OCI-LY1 (cell line): ENCODE measurements around the gene SELENOI.
"Not testable (repeated sequence)": the region's sequence is repeated elsewhere in the genome, so short reads cannot be mapped to it uniquely, and the experiment has no call there.

Experiments
- H2AFZ ChIP-seq: fragments of 200-600 bp; sonication (generic), shearing (Covaris generic); 2 replicates; pipeline ENCODE4 v1.6.0; 2014; ENCODE audit warnings: antibody characterized with exemption, mild to moderate bottlenecking, low read length
- H3F3A ChIP-seq: fragments of 200-600 bp; sonication (generic), shearing (Covaris generic); 2 replicates; pipeline ENCODE4 v1.6.0; 2014; ENCODE audit warnings: mild to moderate bottlenecking, antibody characterized with exemption, low read length, moderate library complexity; ENCODE audit not compliant: insufficient read depth
- H3K27ac ChIP-seq: fragments of 200-600 bp; sonication (generic); 2 replicates; pipeline ENCODE4 v1.5.1; 2014; ENCODE audit warnings: low read length, mixed run types, mild to moderate bottlenecking, low read depth; ENCODE audit not compliant: poor library complexity, severe bottlenecking
- H3K27me3 ChIP-seq: fragments of 200-600 bp; sonication (generic); 2 replicates; pipeline ENCODE4 v1.6.0; 2014; ENCODE audit warnings: antibody characterized with exemption, mild to moderate bottlenecking, low read length, moderate library complexity; ENCODE audit not compliant: insufficient read depth
- H3K36me3 ChIP-seq: fragments of 200-600 bp; sonication (generic); 2 replicates; pipeline ENCODE4 v1.6.1; 2014; ENCODE audit warnings: mild to moderate bottlenecking, antibody characterized with exemption, low read length, moderate library complexity, mixed read lengths; ENCODE audit not compliant: insufficient read depth
- H3K4me1 ChIP-seq: fragments of 200-600 bp; sonication (generic); 2 replicates; pipeline ENCODE4 v1.5.1; 2014; ENCODE audit warnings: mild to moderate bottlenecking, low read length, moderate library complexity; ENCODE audit not compliant: insufficient read depth, severe bottlenecking
- H3K4me2 ChIP-seq: fragments of 200-600 bp; sonication (generic), shearing (Covaris generic); 2 replicates; pipeline ENCODE4 v1.6.1; 2014; ENCODE audit warnings: low read length
- H3K4me3 ChIP-seq: fragments of 200-600 bp; sonication (generic); 2 replicates; pipeline ENCODE4 v1.5.1; 2014; ENCODE audit warnings: low read length, low read depth, mild to moderate bottlenecking, mixed read lengths; ENCODE audit not compliant: poor library complexity, severe bottlenecking
- H3K79me2 ChIP-seq: fragments of 200-600 bp; shearing (Covaris generic); 2 replicates; pipeline ENCODE4 v1.6.1; 2016; ENCODE audit warnings: mixed run types, low read length, mixed read lengths; ENCODE audit not compliant: insufficient read depth
- H3K9ac ChIP-seq: fragments of 200-600 bp; sonication (generic), shearing (Covaris generic); 2 replicates; pipeline ENCODE4 v1.6.1; 2014; ENCODE audit warnings: mild to moderate bottlenecking, low read length, mixed read lengths
- H3K9me2 ChIP-seq: fragments of 200-600 bp; sonication (generic), shearing (Covaris generic); 2 replicates; pipeline ENCODE4 v1.6.1; 2014; ENCODE audit warnings: low read depth, mild to moderate bottlenecking, low read length, mixed read lengths
- H3K9me3 ChIP-seq: fragments of 200-600 bp; shearing (Covaris generic); 2 replicates; pipeline ENCODE4 v1.6.1; 2014; ENCODE audit warnings: low read length, mixed read lengths
- H4K20me1 ChIP-seq: fragments of 200-600 bp; sonication (generic), shearing (Covaris generic); 2 replicates; pipeline ENCODE4 v1.6.0; 2016; ENCODE audit warnings: mild to moderate bottlenecking, low read length; ENCODE audit not compliant: insufficient read depth
- EZH2 ChIP-seq: fragments of 200-600 bp; sonication (generic), shearing (Covaris generic); IDR thresholded peaks from 2 replicates; pipeline ENCODE4 v1.8.0; 2017; ENCODE audit warnings: borderline replicate concordance, mixed run types, mild to moderate bottlenecking, antibody characterized with exemption, low read length, moderate library complexity, mixed read lengths
- TF ChIP-seq, protein P1 (sequence below): fragments of 200-600 bp; sonication (generic), shearing (Covaris generic); IDR thresholded peaks from 2 replicates; pipeline ENCODE4 v1.5.1; 2017; ENCODE audit warnings: mild to moderate bottlenecking, antibody characterized with exemption, low read length, moderate library complexity, mixed read lengths

Gene SELENOI

DNA sequence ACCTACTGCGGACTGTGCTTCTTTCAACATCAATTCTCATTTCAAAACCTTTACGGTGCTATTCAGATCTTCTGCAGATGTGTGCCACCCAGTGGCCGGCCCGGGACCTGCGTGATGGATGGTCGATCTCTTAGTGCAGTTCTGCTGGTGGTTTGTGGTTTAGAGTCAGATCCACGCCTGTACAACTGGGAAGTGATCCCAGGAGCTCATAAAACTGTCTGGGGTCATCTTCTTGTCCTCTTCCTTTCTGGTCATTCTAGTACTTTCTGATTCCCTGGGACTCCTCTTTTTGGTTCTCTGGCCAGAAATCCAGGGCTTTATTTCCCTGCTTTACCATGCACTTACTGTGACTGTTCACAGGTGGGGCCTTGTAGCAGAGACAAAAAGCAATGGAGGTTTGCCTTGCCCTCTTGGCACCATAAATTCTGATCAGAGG lies 15.8 kb upstream of the SELENOI start:
- Histone ChIP-seq H3K27me3 (no peaks in the 10 kb centered on the region; the same call in 1 of the 2 replicates), H3K9me3 (no peaks in the 10 kb centered on the region), H4K20me1 (no peaks in the 10 kb centered on the region), H3K27ac (no peak overlapping the region), H3K4me1 (no peaks in the 10 kb centered on the region), H3K36me3 (no peaks in the 10 kb centered on the region), H3K9ac (no peak overlapping the region), H3F3A (no peaks in the 10 kb centered on the region), H3K4me2 (no peak overlapping the region), H2AFZ (no peak overlapping the region), H3K79me2 (no peaks in the 10 kb centered on the region), H3K4me3 (no peak overlapping the region), H3K9me2 (no peaks in the 10 kb centered on the region)
- no peak for TF ChIP-seq EZH2
- TF ChIP-seq, protein P1, sequence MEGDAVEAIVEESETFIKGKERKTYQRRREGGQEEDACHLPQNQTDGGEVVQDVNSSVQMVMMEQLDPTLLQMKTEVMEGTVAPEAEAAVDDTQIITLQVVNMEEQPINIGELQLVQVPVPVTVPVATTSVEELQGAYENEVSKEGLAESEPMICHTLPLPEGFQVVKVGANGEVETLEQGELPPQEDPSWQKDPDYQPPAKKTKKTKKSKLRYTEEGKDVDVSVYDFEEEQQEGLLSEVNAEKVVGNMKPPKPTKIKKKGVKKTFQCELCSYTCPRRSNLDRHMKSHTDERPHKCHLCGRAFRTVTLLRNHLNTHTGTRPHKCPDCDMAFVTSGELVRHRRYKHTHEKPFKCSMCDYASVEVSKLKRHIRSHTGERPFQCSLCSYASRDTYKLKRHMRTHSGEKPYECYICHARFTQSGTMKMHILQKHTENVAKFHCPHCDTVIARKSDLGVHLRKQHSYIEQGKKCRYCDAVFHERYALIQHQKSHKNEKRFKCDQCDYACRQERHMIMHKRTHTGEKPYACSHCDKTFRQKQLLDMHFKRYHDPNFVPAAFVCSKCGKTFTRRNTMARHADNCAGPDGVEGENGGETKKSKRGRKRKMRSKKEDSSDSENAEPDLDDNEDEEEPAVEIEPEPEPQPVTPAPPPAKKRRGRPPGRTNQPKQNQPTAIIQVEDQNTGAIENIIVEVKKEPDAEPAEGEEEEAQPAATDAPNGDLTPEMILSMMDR, result peak; percentile 92

DNA sequence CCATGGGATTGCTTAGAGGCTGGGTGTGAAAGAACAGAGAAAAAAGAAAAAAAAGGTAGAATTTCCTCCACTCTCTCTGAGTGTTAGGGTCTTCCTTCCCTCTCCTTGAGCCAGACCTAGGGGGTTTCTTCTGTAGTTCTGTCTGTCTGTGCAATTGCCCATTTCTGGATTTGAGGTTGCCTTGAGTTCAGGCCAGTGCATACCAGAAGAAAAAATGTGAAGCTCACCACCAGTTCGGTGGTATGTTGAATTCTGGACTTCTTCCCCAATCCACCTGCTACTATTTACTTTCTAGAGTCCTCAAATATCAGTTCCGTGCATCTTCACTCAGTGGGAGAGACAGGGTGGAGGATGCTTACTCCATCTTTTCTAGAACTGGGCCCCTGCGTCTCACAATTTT lies 15.3 kb upstream of the SELENOI start:
- no peaks in the 10 kb centered on the region for H3K79me2 ChIP-seq
- no peaks in the 10 kb centered on the region; the same call in 1 of the 2 replicates for H3K27me3 ChIP-seq
- no peaks in the 10 kb centered on the region for H3K36me3 ChIP-seq
- H2AFZ ChIP-seq, result no peak overlapping the region
- no peaks in the 10 kb centered on the region for H4K20me1 ChIP-seq
- no peaks in the 10 kb centered on the region for H3K4me1 ChIP-seq
- H3K9me2 ChIP-seq, result no peaks in the 10 kb centered on the region
- TF ChIP-seq EZH2, result no peak
- TF ChIP-seq, protein P1, result no peak
- no peak overlapping the region for H3K4me3 ChIP-seq
- no peak overlapping the region for H3K9ac ChIP-seq
- no peaks in the 10 kb centered on the region for H3K9me3 ChIP-seq
- H3K4me2 ChIP-seq, result no peak overlapping the region
- no peak overlapping the region for H3K27ac ChIP-seq
- no peaks in the 10 kb centered on the region for H3F3A ChIP-seq

DNA sequence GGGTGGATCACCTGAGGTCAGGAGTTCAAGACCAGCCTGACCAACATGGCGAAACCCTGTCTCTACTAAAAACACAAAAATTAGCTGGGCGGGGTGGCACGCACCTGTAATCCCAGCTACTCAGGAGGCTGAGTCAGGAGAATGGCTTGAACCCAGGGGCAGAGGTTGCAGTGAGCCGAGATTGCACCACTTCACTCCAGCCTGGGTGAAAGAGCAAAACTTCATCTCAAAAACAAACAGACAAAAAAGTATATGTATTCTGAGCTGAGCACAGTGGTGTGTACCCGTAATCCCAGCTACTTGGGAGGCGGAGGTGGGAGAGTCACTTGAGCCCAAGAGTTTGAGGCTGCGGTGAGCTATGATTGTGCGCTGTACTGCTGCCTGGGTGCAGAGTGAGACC lies 14.6 kb upstream of the SELENOI start:
- H2AFZ ChIP-seq, H3K36me3 ChIP-seq, H3F3A ChIP-seq, H3K4me1 ChIP-seq, H3K27ac ChIP-seq, H3K79me2 ChIP-seq, H3K4me3 ChIP-seq, H4K20me1 ChIP-seq, H3K4me2 ChIP-seq, H3K9ac ChIP-seq, H3K9me2 ChIP-seq, H3K27me3 ChIP-seq, H3K9me3 ChIP-seq: not testable (repeated sequence)

DNA sequence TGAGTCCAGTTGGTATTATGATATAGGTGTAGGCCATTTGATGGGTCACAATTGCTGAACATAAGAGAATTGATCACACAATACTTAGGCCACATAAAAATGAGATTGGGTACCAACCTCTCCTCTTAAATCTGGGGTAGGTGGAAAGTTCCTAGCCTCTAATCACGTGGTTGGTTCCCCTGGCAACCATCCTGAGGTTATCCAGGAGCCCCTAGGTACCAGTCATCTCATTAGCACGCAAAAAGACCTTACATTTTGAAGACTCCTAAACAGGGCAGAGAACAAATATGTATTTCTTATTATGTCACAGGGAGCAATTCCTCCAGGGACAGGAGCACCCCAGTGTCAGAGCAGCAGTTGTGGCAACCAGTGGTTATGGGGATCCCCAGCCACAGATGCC lies 12.7 kb upstream of the SELENOI start:
- no peak overlapping the region for H3K27ac ChIP-seq
- no peak overlapping the region for H2AFZ ChIP-seq
- H3K4me3 ChIP-seq, result no peak overlapping the region
- H3K4me2 ChIP-seq, result no peak overlapping the region
- no peak overlapping the region for H3K9ac ChIP-seq
- H3K27me3 ChIP-seq, result no peaks in the 10 kb centered on the region; the same call in 1 of the 2 replicates
- TF ChIP-seq EZH2, result no peak
- TF ChIP-seq, protein P1, result no peak
- no peaks in the 10 kb centered on the region for H4K20me1 ChIP-seq
- H3K9me2 ChIP-seq, result no peaks in the 10 kb centered on the region
- no peaks in the 10 kb centered on the region for H3K79me2 ChIP-seq
- no peaks in the 10 kb centered on the region for H3K9me3 ChIP-seq
- H3K36me3 ChIP-seq, result no peaks in the 10 kb centered on the region
- no peaks in the 10 kb centered on the region for H3F3A ChIP-seq
- H3K4me1 ChIP-seq, result no peaks in the 10 kb centered on the region
